IMR-90 (cell line): ENCODE data around the gene MSH2.

Experiments used
- TF ChIP-seq, protein P1 (sequence below): conservative IDR thresholded peaks from 2 replicates; pipeline ENCODE4 v1.5.1; 2012; ENCODE audit warnings: mild to moderate bottlenecking, low read depth, low read length, improper control_type of control experiment
- TF ChIP-seq, protein P2 (sequence below): fragments of 150-350 bp; IDR thresholded peaks from 2 replicates; pipeline ENCODE4 v1.6.1; 2017; ENCODE audit warnings: mild to moderate bottlenecking, antibody characterized with exemption, low read length, low read depth

- TF ChIP-seq, protein P1, sequence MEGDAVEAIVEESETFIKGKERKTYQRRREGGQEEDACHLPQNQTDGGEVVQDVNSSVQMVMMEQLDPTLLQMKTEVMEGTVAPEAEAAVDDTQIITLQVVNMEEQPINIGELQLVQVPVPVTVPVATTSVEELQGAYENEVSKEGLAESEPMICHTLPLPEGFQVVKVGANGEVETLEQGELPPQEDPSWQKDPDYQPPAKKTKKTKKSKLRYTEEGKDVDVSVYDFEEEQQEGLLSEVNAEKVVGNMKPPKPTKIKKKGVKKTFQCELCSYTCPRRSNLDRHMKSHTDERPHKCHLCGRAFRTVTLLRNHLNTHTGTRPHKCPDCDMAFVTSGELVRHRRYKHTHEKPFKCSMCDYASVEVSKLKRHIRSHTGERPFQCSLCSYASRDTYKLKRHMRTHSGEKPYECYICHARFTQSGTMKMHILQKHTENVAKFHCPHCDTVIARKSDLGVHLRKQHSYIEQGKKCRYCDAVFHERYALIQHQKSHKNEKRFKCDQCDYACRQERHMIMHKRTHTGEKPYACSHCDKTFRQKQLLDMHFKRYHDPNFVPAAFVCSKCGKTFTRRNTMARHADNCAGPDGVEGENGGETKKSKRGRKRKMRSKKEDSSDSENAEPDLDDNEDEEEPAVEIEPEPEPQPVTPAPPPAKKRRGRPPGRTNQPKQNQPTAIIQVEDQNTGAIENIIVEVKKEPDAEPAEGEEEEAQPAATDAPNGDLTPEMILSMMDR: no peak
- TF ChIP-seq, protein P2, sequence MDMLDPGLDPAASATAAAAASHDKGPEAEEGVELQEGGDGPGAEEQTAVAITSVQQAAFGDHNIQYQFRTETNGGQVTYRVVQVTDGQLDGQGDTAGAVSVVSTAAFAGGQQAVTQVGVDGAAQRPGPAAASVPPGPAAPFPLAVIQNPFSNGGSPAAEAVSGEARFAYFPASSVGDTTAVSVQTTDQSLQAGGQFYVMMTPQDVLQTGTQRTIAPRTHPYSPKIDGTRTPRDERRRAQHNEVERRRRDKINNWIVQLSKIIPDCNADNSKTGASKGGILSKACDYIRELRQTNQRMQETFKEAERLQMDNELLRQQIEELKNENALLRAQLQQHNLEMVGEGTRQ: no peak
Observed at GRCh38 chr2:47530105-47530760, 127.3 kb downstream of the MSH2 start.
